A673 (cell line): ENCODE data around the gene LRP4. TPM values are rescaled to one million over a fixed set of nuclear protein-coding genes. Genes with fewer than 3 reads are reported as not detected.
A peak's percentile ranks its signal among the peaks of the same experiment; 100 is the strongest.

Experiments
- BruUV-seq: library from RNA; stranded (reverse); fragments of 400-500 nt; replicated peaks from 2 replicates; lab custom pipeline; 2021; lab: Mats Ljungman, UMichigan
- CTCF ChIA-PET: fragments of 300-600 bp; sonication (Branson Sonifier 250); formaldehyde crosslinking; loops from one replicate; lab custom pipeline; 2022; ENCODE audit warnings: antibody characterized with exemption; lab: Charles Lee
- POLR2A ChIA-PET: fragments of 300-600 bp; sonication (Branson Sonifier 250); formaldehyde crosslinking; loops from one replicate; lab custom pipeline; 2022; ENCODE audit warnings: antibody characterized with exemption; ENCODE audit not compliant: low non-redundant PET; lab: Charles Lee
- DNase-seq: peaks from one replicate; pipeline ENCODE4 v3.0.0-alpha.2; 2015; ENCODE audit warnings: low spot score
- H3K27ac ChIP-seq: fragments of 200-600 bp; sonication (generic); 2 replicates; pipeline ENCODE4 v1.5.1; 2016; ENCODE audit warnings: mixed run types, low read depth, mild to moderate bottlenecking, mixed read lengths, antibody characterized with exemption, low read length; ENCODE audit not compliant: poor library complexity, severe bottlenecking
- H3K27me3 ChIP-seq: fragments of 200-600 bp; sonication (generic); replicated peaks from 2 replicates; pipeline ENCODE4 v1.6.1; 2017; ENCODE audit warnings: mixed run types, low read depth, mild to moderate bottlenecking, mixed read lengths, antibody characterized with exemption, low read length; ENCODE audit not compliant: insufficient read depth, poor library complexity
- H3K36me3 ChIP-seq: fragments of 200-600 bp; sonication (generic); 2 replicates; pipeline ENCODE4 v1.6.1; 2016; ENCODE audit warnings: mixed run types, mild to moderate bottlenecking, mixed read lengths, antibody characterized with exemption, low read length; ENCODE audit not compliant: insufficient read depth, poor library complexity, severe bottlenecking
- H3K4me1 ChIP-seq: fragments of 200-600 bp; sonication (generic); 2 replicates; pipeline ENCODE4 v1.6.1; 2017; ENCODE audit warnings: mixed run types, mild to moderate bottlenecking, mixed read lengths, antibody characterized with exemption, low read length; ENCODE audit not compliant: insufficient read depth, poor library complexity, severe bottlenecking
- H3K4me3 ChIP-seq: fragments of 200-600 bp; sonication (generic); 2 replicates; pipeline ENCODE4 v1.5.1; 2016; ENCODE audit warnings: low read depth, mixed run types, mild to moderate bottlenecking, mixed read lengths, low read length; ENCODE audit not compliant: poor library complexity, severe bottlenecking
- H3K9me3 ChIP-seq: fragments of 200-600 bp; sonication (generic); 2 replicates; pipeline ENCODE4 v1.6.1; 2016; ENCODE audit warnings: mixed run types, low read depth, mild to moderate bottlenecking, mixed read lengths, antibody characterized with exemption, low read length; ENCODE audit not compliant: poor library complexity, severe bottlenecking
- CTCF ChIP-seq: fragments of 300-800, 200-600 bp; sonication (generic); conservative IDR thresholded peaks from 2 replicates; pipeline ENCODE4 v1.5.1; 2017; ENCODE audit warnings: low read depth, mild to moderate bottlenecking, antibody characterized with exemption, low read length, moderate library complexity, mixed read lengths
- EZH2 ChIP-seq: fragments of 200-600 bp; sonication (generic); IDR thresholded peaks from 2 replicates; pipeline ENCODE4 v1.6.1; 2017; ENCODE audit warnings: borderline replicate concordance, low read depth, mild to moderate bottlenecking, mixed read lengths, antibody characterized with exemption, low read length; ENCODE audit not compliant: poor library complexity, severe bottlenecking
- intact Hi-C: fragments of 100-400 bp; cut with micrococcal nuclease; formaldehyde crosslinking; loops from one replicate; pipeline ENCODE4 v1.10.0; 2022; ENCODE audit not compliant: unreplicated experiment
- total RNA-seq: library from RNA; stranded (reverse); gene quantifications from 2 replicates; pipeline ENCODE4 v1.2.3, GENCODE V29; 2021

LRP4 gene
- total RNA-seq, 1 experiment from 2014 or later = 31.8 TPM

- Histone ChIP-seq H3K27ac (no peak overlapping the region), H3K9me3 (no peaks in the 10 kb centered on the region), H3K4me1 (peaks cover 3% of the 10 kb centered on the region), H3K27me3 (no peaks in the 10 kb centered on the region), H3K4me3 (no peak overlapping the region), H3K36me3 (no peaks in the 10 kb centered on the region)
- POLR2A ChIA-PET = no interaction called here
- intact Hi-C loops = no loop called here
- TF ChIP-seq CTCF (no peak), EZH2 (no peak)
- no peak for DNase-seq
- BruUV-seq = no TSS peak
- CTCF ChIA-PET = interaction anchor here (0.7 kb wide), 1 partner anchor 29 kb away, joined by 3 read pairs; no protein-coding TSS in a partner anchor
Measured at GRCh38 chr11:46850829-46851380, 67.4 kb downstream of the LRP4 start.

GRCh38 chr11:46849631-46850030 is 68.7 kb downstream of the LRP4 start:
- POLR2A ChIA-PET = interaction anchor here (0.7 kb wide), 1 partner anchor 1007 kb away, joined by 3 read pairs; no protein-coding TSS in a partner anchor
- Histone ChIP-seq H3K27ac (no peak overlapping the region), H3K36me3 (no peaks in the 10 kb centered on the region), H3K4me1 (peaks cover 8% of the 10 kb centered on the region), H3K4me3 (no peak overlapping the region), H3K9me3 (no peaks in the 10 kb centered on the region), H3K27me3 (no peaks in the 10 kb centered on the region)
- no peak for TF ChIP-seq CTCF
- no peak for TF ChIP-seq EZH2
- BruUV-seq = no TSS peak
- CTCF ChIA-PET = no interaction called here
- no peak for DNase-seq
- intact Hi-C loops = no loop called here

- POLR2A ChIA-PET = interaction anchor here (0.6 to 0.7 kb wide), 2 partner anchors 160 to 1291 kb away, joined by 3 read pairs; no protein-coding TSS in a partner anchor
Measured at GRCh38 chr11:46846510-46846830, 71.9 kb downstream of the LRP4 start.

More at GRCh38 chr11:46846510-46846830, 71.9 kb downstream of the LRP4 start:
- Histone ChIP-seq H3K27me3 (no peaks in the 10 kb centered on the region), H3K36me3 (peaks cover 12% of the 10 kb centered on the region), H3K27ac (peak overlapping the region; percentile 92), H3K4me3 (peak overlapping the region; percentile 74), H3K9me3 (no peaks in the 10 kb centered on the region), H3K4me1 (peaks cover 15% of the 10 kb centered on the region)
- TSS peak; percentile 90 for BruUV-seq
- intact Hi-C loops = loop anchor here (2.0 kb wide), 1 partner anchor 66 kb away; no protein-coding TSS in a partner anchor
- CTCF ChIA-PET = no interaction called here
- DNase-seq = no peak
- TF ChIP-seq EZH2 (no peak), CTCF (no peak)
